Endothelial cell of umbilical vein (primary cell): ENCODE data around the gene CMIP.

Experiments
- FOS ChIP-seq: IDR thresholded peaks from 2 replicates; pipeline ENCODE4 v1.6.1; 2011; ENCODE audit warnings: mild to moderate bottlenecking, low read length, moderate library complexity, borderline replicate concordance; ENCODE audit not compliant: insufficient read depth
- POLR2A ChIP-seq: IDR thresholded peaks from 2 replicates; pipeline ENCODE4 v1.6.1; 2012; ENCODE audit warnings: low read depth, mild to moderate bottlenecking, control low read depth, low read length
- POLR2AphosphoS5 ChIP-seq: IDR thresholded peaks from 2 replicates; pipeline ENCODE4 v1.6.1; 2012; ENCODE audit warnings: low read depth, mild to moderate bottlenecking, control low read depth, low read length, moderate library complexity; ENCODE audit not compliant: insufficient read depth
- TF ChIP-seq, protein P1 (sequence below), 2 donors: IDR thresholded peaks; 1 replicate in 1 of 2; 2 replicates in 1 of 2; pipeline ENCODE4 v1.5.1; 2011; ENCODE audit warnings: low read length in 2 of 2, mild to moderate bottlenecking in 2 of 2, moderate library complexity in 2 of 2, control low read depth in 1 of 2, inconsistent platforms in 1 of 2, low read depth in 1 of 2; ENCODE audit not compliant: insufficient read depth in 1 of 2; ENCODE audit errors: extremely low read depth in 1 of 2

DNA sequence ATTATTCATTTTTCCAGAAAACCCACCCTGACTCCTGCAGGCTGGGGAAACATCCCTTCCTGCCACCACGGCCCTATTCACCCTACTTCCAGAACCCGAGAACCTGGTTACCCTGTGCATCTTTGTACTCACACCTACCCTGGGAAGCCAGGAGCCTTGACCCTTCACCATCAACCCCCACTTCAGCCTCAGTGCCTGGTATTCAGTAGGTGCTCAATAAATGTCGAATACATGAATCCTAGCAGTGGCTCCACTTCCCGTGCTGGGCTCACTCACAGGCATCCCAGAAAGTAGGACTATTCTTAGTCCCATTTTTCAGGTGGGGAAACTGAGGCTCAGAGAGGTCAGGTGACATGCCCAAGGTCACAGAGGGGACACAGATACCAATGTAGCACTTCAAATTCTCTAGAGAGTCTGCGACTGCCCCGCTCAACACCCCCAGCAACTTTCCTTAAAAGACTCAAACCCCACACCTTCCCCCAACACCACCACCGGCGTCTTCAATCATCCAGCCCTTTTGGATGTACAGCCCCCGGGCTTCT lies 36.1 kb upstream of the CMIP start:
- no peak for TF ChIP-seq POLR2A
- TF ChIP-seq, protein P1, sequence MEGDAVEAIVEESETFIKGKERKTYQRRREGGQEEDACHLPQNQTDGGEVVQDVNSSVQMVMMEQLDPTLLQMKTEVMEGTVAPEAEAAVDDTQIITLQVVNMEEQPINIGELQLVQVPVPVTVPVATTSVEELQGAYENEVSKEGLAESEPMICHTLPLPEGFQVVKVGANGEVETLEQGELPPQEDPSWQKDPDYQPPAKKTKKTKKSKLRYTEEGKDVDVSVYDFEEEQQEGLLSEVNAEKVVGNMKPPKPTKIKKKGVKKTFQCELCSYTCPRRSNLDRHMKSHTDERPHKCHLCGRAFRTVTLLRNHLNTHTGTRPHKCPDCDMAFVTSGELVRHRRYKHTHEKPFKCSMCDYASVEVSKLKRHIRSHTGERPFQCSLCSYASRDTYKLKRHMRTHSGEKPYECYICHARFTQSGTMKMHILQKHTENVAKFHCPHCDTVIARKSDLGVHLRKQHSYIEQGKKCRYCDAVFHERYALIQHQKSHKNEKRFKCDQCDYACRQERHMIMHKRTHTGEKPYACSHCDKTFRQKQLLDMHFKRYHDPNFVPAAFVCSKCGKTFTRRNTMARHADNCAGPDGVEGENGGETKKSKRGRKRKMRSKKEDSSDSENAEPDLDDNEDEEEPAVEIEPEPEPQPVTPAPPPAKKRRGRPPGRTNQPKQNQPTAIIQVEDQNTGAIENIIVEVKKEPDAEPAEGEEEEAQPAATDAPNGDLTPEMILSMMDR (IDR thresholded peaks at IDR 0.05; ENCODE audit: extremely low read depth in 1 of 2, insufficient read depth in 1 of 2, low read depth in 1 of 2, low read length in 2 of 2) = no peak
- no peak for TF ChIP-seq POLR2AphosphoS5
- no peak for TF ChIP-seq FOS
